Astrocyte of the cerebellum (primary cell): Measurements from ENCODE around the gene MOGAT1.
A peak's percentile ranks its signal among the peaks of the same experiment; 100 is the strongest.

Experiments used
- DNase-seq: peaks from one replicate; pipeline ENCODE4 v3.0.0-alpha.2; 2011; ENCODE audit warnings: low read depth
- H3K4me3 ChIP-seq: 2 replicates; pipeline ENCODE4 v1.5.1; 2011; ENCODE audit warnings: mild to moderate bottlenecking, low read depth, low read length, moderate library complexity
- in situ Hi-C: cut with HindIII; loops from 2 replicates; pipeline ENCODE4 v1.10.0; 2017; ENCODE audit warnings: low sequenced_read_pairs
- TF ChIP-seq, protein P1 (sequence below): IDR thresholded peaks from 2 replicates; pipeline ENCODE4 v1.5.1; 2012; ENCODE audit warnings: low read length, low read depth, moderate library complexity, mild to moderate bottlenecking; ENCODE audit errors: missing control alignments

MOGAT1 gene

DNA sequence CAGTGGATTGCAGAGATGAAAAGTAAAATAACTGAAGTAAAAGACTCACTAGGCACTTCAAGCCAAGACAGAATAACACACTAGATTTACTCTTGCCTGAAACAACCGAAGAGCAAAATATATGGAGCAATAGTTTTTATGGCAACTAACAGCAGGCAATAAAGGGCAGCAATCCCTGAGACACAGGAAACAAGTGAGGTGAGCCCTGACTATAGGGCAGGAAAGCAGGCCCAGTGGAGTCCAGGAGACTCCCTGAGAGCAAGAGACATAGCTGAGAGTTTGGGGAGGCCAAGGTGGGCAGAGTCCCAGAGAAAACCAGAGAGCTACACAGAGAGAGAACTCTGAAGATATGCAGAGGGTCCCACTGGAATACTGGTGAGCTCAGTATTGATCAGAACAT lies 34.4 kb upstream of the MOGAT1 start:
- DNase-seq = no peak
- TF ChIP-seq, protein P1, sequence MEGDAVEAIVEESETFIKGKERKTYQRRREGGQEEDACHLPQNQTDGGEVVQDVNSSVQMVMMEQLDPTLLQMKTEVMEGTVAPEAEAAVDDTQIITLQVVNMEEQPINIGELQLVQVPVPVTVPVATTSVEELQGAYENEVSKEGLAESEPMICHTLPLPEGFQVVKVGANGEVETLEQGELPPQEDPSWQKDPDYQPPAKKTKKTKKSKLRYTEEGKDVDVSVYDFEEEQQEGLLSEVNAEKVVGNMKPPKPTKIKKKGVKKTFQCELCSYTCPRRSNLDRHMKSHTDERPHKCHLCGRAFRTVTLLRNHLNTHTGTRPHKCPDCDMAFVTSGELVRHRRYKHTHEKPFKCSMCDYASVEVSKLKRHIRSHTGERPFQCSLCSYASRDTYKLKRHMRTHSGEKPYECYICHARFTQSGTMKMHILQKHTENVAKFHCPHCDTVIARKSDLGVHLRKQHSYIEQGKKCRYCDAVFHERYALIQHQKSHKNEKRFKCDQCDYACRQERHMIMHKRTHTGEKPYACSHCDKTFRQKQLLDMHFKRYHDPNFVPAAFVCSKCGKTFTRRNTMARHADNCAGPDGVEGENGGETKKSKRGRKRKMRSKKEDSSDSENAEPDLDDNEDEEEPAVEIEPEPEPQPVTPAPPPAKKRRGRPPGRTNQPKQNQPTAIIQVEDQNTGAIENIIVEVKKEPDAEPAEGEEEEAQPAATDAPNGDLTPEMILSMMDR = no peak
- no peak overlapping the region for H3K4me3 ChIP-seq
- in situ Hi-C loops = no loop called here

DNA sequence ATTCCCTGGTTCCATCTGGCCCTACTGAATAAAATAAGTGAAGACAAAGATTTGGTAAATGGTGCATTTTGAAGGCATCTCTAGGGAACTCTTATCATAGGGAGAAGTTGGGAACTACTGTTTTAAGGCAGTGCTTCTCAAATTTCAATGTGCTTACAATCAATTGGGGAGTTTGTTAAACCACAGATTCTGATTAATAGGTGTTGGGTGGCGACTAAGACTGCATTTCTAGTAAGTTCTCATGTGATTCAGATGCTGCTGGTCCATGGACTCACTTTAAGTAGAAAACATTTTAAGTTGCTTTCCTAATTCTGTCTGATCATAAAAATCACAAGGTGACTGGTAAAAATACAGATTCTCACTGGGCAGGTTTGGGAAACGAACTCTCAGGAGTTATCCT lies 30.1 kb upstream of the MOGAT1 start:
- in situ Hi-C loops = no loop called here
- H3K4me3 ChIP-seq = no peak overlapping the region
- TF ChIP-seq, protein P1 = no peak
- DNase-seq = peak; percentile 6

DNA sequence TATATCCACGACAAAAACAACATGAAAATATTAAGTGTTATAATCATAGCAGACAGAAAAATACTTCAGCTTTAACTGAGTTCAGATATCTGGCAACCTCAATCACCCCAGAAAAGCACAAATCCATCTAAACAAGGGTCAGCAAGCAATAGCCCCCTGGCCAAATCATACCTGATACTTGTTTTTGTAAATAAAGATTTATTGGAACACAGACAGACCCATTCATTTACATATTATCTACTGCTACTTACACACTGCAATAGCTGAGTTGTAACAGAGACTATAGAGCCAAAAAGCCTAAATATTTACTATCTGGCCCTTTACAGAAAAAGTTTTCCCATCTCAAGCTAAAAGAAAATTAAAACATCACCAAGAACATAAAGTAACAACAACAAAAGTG lies 28.3 kb upstream of the MOGAT1 start:
- no peak overlapping the region for H3K4me3 ChIP-seq
- DNase-seq = no peak
- TF ChIP-seq, protein P1 = no peak
- in situ Hi-C loops = no loop called here

DNA sequence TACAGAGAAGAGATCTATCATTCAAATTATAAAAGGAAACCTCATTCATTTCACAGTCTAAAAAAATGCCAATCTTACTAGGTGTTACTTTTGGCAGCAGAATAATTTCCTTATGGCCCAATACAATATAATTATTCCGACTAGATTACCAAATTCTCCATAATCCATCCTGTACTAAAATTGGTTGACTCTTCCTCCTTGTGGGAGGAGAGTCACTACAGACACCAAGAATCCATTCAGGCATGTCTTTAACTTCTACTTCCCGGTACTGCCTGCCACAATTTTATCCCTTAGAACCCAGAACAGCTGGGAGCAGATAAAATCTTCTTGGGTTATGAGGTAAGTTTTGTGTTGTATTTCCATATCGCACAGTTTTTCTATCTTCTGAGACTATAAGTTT lies 25.4 kb upstream of the MOGAT1 start:
- H3K4me3 ChIP-seq = no peak overlapping the region
- DNase-seq = no peak
- in situ Hi-C loops = no loop called here
- TF ChIP-seq, protein P1 = no peak

DNA sequence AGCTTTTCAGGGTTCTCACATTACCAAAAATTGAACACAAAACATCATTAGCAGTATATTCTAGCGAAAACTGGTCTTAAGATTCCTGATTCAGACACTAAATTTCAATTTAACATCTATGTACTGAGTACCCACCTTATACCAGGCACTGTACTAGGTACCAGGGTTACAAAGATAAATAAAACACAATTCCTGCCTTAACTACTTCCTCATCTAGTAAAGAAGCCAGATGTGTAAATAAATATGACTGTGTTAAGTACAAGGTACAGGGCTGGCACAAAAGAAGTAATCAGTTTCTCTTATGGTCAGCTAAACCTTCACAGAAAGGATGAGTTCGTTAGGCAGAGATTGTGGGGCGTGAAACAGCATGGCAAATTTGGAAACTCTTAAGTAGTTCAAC lies 21.7 kb upstream of the MOGAT1 start:
- in situ Hi-C loops = no loop called here
- TF ChIP-seq, protein P1 = no peak
- no peak overlapping the region for H3K4me3 ChIP-seq
- DNase-seq = no peak

DNA sequence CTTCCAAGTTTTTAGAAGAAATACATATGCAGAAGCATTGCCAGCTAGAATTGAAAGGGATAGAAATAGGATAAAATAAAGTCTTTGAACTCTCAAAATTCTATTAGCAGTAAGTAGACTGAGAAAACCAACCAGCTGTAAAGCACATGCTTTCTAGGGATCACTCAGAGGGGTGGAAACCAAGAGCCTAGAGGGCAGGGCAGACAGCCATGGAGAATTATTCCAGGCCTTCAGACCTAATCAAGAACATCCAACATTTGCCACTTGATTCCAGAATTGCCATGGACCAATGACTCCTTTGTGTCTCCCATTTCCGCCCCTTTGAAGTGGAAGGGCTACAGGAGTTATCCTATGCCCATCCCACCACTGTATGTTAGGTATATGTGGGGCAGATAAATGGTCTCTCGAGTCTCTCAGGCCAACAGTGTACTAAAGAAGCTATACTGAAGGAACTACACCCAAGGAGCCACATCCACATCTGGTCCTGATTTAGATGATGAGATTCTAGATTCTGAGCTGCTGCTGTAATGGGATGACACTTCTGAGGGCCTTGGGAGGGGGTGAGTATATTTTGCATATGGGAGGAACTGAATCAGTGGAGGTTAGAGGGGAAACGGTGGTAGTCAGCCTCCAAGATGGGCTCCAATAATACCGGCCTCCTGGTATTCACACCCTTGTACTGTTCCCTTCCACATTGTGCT lies 19.6 kb upstream of the MOGAT1 start:
- no peak for DNase-seq
- TF ChIP-seq, protein P1 = no peak
- in situ Hi-C loops = no loop called here
- no peak overlapping the region for H3K4me3 ChIP-seq
